Activated CD4-positive, alpha-beta T cell treated with anti-CD3 and anti-CD28 coated beads, Interleukin-2, amount 50 U/mL, for 16 hours (primary cell): ENCODE data around the gene ST13.
"Not testable (repeated sequence)": the region's sequence is repeated elsewhere in the genome, so short reads cannot be mapped to it uniquely, and the experiment has no call there.

Experiments used
- DNase-seq: peaks from one replicate; pipeline ENCODE4 v3.0.0-alpha.2; 2020

Gene ST13

DNA sequence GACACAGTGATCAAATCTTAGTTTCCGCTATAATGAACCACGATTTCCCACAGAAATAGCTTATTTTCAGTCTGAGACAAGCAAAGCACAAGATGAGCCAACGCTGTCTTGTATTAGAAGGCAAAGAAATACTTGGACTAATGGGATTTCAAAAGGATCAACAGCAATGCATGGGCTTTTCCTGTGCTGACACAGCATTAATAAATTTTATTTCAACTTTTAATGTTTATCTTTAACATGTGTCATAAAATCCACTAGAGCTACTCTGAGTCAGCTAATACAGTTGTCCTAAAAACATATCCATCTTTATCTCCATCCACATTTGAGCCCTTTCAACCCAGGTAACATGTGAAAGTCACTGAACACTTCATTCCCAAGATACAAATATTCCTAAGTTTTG lies 21.8 kb downstream of the ST13 start:
- no peak for DNase-seq

DNA sequence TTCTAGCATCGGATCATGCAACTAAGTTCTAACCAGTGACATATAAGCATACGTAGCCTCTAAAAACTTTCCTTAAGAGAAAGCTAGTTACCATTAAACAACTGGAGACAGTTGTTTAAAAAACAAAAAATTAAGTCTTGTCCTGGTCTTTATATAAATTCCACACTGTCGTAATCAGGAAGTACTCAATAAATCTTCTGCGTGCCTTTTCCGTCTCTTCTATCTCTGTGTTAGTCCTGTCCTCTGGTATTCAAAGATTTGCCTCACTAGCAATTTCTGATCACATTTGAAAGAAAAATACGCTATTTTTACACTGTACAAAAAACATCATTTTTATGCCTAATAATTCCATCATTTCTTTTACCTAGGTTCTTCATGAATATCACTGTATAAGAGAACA lies 27.3 kb downstream of the ST13 start:
- no peak for DNase-seq

DNA sequence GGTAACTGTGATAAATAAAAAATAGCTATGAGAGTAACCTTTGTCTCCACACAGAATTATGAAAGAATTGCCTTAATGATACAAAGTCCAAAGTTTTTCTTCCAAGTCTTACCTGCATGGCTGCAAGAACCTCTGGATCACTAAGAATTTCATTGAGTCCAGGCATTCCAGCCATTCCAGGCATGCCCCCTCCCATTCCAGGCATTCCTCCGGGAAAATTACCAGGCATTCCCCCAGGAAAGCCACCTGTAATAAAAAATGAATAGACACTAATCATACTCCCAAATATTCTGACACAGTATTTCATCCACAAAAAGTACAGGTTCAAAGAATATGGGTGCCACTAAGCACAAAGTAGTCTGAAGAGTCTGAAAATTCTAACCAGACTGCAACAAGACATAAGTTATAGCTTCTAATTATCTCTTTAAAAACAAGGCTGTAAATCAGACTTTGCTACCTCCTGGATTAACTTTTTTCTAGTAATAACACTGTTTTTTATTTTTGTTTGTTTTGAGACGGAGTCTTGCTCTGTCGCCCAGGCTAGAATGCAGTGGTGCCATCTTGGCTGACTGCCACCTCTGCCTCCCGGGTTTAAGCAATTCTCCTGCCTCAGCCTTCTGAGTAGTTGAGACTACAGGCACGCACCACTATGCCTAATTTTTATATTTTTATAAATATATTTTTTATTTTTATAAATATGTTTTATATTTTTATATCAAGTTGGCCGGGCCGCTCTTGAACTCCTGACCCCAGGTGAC lies 29.3 kb downstream of the ST13 start:
- no peak for DNase-seq

DNA sequence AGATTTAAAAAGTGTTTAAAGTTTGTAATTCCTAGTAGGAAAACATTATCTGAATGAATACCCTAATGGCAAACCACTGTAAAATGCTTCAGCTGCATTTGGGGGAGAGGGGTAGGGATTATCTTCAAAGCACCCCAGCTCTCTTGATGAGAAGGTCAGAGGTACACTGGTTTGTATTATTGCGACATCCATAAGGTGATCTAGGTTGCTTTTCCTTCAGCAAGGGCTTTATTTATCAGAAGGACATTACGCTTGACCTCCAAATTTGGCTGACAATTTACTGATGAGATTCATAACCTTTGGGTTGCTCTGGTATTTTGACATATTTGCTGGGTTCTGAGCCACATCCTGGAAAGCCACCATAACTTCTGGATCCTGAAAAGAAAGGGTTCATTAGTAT lies 30.1 kb downstream of the ST13 start:
- DNase-seq, result not testable (repeated sequence)

DNA sequence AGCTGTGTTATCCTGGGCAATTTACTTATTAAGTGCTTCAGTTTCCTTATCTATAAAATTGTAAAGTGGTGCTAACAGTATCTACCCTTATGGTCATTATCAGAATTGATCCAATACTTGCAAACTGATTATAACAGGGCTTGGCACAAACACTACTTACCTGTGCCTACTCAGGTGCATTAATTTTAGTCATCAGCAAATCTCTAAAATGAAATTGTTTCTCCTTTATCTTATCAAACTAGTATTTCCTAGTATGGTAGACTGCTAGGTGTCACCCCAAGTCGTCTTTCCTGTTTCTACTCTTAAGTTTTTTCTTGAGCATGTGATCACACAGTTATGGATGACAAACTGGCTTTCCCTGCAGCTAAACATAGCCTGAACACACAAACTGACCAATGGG lies 33.0 kb downstream of the ST13 start:
- DNase-seq, result no peak

DNA sequence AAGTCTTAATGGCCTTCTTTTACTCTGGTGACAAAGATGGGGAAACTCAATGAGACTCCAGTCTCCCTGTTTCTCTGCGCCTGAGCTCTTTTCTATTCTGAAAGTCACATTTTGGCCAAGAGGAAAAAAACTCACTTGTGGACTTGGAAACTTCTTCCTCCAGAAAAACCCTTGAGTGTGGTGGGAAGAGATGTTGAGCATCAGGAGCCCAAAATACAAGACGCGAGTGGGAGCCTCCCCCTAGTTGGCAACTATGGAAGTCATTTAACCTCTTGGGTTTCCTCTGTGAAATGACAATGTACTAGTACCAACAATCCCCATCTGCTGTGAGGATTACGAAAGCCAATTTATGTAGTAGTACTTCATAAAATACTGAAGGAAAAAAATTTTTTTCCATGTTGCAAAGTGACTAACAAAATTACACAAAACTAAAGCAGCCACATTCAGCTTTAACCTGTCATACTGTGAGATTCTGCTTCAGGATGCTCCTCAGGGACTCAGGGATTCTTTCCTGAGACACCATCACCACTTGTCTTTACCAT lies 36.8 kb downstream of the ST13 start:
- peak; percentile 29 for DNase-seq

DNA sequence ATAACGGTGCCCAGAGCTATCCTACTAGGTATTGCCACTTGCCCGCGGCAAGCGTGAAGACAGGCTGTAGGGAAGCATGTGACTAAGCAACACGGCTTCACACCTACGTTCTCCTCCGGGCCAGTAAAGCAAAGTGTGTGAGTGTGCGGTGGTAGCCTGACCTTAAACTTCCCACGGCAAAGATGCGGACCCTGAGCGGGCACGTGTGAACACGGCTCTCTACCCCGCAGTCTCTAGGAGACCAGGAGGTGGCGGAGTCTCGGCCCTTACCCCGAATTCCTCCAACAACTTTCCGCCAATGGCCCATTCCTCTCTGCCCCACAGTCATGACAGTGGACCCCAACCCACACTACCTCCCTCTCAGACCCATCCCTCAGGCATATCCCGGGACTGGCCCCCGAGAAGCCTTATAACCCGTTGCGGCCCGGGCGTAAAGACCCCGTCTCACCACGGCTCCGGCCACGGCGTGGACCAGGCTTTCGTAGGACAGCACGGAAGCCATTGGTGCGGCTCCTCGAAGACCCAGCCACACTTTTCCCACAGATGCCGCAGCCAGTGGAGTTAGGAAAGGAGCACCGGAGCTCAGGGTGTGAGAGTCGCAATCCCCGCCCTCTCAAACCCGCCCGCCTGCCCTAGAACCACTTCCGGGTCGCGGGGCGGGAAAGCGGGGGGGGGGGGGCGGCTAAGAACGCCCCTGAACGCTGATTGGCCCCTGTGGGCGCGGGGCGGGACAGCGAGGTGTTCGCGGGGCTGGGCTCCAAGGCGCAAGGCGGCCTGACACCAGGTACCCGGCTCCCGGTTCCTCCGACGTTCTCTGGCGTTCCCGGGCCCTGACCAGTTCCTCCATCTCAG lies 37.5 kb downstream of the ST13 start, which contains the start of gene SLC25A17:
Gene SLC25A17 (minus strand): TSS at position 600 of the 852 bp plus-strand sequence. CDS start 98 bp downstream, at position 502.
- peak; percentile 89 for DNase-seq

DNA sequence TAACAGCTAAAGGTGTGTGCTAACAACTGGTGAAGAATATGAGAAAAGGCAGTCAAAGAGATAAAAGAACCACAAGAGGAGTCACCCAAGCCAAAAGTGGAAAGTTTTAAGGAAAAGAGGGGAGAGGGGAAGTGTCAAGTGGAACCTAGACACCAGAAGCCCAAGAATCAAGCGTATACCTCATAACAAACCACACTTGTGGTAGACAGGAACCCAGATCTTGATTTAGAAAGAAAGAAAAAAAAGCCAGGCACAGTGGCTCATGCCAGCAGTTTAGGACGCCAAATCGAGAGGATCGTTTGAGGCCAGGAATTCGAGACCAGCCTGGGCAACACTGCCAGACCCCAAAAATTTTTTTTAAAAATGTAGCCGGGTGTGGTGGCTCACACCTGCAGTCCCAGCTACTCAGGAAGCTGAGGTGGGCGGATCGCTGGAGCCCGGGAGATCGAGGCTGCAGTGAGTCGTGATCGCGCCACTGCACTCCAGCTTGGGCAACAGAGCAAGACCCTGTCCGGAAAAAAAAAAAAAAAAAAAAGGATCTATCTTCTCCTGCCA lies 38.2 kb downstream of the ST13 start:
- DNase-seq, result peak; percentile 36

DNA sequence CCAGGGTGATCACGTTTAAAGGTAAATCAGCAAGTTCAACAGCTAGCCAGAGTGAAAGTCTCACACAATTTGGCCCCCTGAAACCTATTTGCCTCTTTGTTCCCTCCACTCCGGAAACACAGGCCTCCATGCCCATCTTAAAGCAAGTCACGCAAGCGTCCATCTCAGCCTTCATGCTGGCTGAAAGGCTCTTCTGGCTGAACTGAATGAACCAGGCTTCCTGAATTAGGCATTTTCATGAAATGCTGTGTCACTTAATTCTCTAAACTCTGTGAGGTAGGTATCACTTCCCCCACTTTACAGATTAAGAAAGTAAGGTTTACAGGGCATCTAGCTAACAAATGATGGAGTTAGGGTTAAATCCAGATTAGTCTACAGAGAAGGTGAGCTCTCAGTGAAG lies 38.7 kb downstream of the ST13 start:
- DNase-seq, result peak; percentile 5

DNA sequence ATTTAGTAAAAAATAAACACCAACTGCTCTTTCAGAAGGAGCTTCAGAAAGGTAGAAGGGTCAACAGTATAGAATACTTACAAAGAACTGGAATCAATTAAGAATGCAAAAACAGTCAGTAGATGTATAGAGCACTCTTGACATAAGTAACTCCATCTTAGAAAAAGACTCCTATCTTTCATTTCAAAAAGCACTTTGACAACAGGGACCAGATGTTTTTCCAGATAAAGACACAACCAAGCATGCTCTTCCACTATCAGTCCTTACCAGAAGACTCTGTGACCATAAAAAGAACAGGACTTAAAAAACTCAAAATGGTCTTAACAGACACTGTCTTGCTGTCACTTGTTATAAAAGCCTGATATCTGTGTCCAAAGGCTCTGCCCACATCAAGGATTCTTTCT lies 42.5 kb downstream of the ST13 start:
- no peak for DNase-seq

DNA sequence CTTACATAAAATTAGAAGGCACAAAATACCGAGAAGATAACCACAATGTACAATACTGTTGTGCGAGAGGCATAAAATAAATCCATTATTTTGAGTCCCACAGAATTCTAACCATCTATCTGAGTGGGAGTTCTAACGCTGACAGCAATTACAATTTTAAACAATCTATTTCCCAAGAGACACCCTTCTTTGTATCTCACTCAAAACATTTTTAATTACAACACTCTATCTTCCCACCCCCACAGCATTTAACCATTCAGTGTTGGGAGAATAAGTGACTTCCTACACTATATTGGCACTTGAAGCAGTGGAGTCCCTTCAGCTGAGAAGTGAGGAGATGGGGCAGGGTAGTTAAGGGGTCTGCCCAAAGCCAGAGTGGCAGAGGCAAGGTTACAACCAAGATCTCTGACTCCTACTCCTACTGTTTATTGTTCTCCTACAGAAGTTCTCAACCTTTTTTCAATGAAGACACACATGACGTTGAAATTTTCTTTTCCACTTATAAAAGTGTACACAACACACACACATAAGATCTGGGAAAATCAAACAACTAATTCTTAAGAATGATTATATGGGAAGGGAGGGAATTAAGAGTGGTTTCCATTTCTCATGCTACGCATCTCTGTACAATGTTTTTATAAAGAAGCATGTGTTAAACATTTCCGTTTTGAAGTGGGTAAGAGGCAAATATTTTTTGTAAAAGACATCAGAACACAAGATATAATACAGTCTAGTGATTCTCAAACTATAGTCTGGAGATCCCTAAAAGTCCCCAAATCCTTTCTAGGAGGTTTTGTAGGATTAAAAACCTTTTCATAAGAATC lies 48.2 kb downstream of the ST13 start:
- DNase-seq, result no peak

DNA sequence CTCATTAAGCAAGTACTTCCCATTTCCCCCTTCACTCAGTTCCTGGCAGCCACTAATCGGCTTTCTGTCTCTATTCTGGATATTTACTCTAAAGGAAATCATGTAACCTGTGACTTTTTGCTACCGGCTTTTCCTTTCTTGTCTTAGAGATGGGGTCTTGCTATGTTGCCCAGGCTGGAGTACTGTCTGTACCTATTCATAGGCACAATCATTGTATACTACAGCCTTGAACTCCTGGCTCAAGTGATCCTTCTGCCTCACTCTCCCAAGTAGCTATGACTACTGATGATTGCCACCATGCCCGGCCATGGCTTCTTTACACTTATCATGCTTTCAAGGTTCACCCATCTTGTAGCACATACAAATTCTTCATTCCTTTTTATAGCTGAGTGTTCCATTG lies 49.7 kb downstream of the ST13 start:
- DNase-seq, result no peak

DNA sequence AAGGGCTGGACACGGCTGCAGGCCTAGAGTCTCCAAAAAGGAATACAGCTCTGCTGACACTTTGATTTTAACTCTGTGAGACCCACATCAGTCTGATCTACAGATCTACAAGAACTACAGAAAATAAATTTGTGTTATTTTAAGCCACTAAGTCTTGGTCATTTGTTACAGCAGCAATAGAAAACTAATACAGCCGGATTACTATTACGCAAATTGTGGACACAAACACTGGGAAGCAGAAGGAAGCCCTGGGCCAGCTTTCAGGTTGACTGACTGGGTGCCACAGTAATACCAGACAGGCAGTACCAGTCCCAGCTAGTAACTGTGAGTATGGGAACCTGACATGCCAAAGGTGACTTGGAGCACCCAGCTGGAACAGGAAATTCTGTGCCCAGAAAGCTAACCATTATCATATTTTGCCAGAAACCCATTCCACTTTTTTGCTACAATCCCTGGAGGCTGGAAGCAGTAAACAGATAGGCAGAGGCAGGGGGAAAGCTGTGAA lies 50.7 kb downstream of the ST13 start:
- DNase-seq, result no peak

DNA sequence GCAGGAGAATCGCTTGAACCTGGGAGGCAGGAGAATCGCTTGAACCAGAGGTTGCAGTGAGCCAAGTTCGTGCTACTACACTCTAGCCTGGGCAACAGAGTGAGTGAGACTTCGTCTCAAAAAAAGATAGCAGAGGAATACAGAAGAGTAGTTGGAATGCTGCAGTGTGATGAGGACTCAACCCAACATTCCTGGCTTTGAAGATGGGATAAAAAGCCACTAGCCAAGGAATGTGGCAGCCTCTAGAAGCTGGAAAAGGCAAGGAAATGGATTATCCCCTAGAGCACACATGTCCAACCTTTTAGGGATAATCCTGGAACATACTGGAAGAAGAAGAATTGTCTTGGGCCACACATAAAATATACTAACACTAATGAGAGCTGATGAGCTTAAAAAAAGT lies 51.2 kb downstream of the ST13 start:
- no peak for DNase-seq

DNA sequence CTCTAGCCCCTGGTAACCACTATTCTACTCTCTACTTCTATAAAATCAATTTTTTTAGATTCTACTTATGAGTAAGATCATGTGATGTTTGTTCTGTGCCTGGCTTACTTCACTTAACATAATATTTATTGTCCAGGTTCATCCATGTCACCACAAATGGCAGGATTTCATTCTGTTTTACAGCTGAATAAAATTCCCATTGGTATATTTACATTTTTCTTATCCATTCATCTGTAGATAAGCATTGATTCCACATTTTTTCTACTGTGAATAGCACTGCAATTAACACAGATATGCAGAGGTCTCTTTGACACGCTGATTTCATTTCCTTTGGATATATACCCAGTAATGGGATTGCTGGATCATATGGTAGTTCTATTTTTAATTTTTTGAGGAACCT lies 53.1 kb downstream of the ST13 start:
- DNase-seq, result no peak

DNA sequence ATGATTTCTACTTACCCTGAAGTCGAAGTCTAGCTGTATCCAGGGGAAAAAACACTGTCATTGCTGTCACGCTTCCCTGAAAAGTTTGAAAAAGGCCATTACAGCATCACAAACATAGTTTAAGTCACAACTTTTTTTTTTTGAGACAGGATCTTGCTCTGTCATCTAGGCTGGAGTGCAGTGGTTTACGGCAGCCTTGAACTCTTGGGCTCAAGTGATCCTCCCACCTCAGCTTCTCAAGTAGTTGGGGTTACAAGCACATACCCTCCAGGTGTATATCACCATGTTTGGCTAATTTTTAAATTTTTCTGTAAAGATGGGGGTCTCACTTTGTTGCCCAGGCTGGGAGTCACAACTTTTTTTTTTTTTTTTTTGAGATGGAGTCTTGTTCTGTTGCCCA lies 57.4 kb downstream of the ST13 start:
- no peak for DNase-seq

DNA sequence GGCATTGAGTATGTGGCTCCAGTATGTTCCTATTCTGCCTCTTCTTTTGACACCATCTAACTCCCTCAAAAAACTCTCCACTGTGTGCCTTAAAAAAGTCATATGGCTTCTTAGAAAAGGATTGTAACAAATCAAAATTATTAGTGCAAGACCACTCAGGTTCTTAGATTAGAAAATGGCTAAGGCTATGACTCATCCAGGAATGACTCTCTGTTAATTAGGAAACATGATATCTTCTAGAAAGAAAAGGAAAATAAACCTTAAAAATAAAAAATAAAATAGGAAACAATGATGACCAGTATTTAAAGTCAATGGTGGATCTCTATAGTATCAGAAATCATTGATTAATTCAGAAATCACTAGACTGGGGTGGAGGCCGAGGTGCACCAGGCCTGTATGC lies 59.0 kb downstream of the ST13 start:
- DNase-seq, result no peak

DNA sequence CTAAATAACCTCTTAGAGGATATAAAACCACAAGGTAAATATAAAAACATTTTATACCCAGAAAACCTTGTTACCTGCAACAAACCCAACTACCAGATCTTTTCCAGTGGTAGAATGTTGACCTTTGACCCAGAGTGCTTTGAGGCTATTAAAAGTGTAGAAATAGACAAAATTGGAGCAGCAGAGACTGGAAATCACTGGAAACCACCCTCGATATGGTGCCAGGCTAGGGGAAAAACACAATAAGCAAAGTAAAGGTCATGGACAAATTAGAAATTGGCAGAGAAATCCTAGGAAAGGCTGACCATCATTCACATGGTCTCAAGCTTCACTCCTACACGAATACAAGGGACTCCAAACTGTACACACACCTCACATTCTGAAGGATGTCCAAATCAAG lies 64.0 kb downstream of the ST13 start:
- no peak for DNase-seq

DNA sequence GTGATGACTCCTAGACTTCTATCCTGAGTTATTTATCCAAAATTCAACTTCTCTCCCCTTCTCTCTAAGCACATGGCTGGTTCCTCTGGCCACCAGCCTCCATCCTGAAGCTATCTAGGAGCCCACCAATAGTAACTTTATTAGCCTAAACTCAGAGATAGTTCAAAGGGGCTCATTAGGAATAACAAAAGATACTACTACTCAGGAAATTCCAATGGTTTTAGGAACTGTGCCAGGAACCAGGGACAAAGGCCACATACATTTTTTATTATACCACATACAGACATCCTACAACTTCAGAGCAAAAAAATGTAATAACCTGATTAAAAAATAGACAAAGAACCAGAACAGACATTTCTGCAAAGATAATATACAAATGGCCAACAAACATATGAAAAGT lies 65.2 kb downstream of the ST13 start:
- no peak for DNase-seq

DNA sequence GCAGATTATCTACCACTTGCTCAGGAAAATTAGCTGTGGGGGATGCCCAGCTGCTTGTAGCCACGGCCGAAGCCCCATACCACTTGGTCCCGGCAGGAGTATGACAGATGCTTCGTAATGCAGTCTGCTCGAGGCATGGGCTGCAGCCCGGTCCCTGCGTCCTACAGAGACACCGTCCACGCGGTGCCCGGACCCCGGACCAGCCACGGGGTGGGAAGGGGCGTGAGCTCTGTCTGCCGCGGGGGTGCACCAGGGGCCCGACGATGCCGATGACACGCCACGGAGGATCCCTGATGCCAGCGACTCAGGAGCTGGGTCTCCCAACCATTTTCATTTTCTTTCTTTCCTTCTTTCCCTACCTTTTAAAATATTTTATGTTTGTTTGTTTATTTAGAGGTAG lies 67.3 kb downstream of the ST13 start:
- DNase-seq, result no peak

DNA sequence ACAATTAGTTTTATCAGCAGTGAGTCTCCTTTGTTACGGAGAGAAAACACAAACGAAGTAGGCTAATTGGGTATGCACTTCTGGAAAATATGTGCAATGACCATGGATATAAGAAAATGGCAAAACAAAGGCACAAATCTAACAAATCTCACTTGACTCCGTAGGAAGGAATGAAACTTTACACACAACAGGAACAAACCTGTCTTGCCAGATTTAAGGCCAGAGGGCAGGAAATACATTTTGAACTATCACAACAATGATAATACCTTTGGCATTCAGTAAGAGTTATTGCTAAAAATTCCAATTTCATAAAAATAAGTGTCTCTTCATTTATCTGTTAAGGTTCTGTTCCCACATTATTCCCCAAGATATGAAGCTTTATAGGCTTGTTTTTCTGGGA lies 73.9 kb downstream of the ST13 start:
- DNase-seq, result no peak

DNA sequence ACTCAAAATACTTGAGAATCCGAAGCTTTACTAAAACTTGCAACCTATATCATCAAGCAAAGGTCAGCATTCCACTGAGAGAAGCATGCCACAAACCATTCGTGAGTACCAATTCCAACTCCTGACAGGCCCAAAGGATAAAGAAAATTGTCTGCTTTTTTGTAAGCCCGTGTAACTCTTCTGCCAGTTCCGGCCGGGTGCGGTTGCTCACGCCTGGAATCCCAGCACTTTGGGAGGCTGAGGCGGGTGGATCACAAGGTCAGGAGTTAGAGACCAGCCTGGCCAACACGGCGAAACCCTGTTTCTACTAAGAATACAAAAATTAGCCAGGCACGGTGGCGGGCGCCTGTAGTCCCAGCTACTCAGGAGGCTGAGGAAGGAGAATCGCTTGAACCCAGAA lies 74.7 kb downstream of the ST13 start:
- DNase-seq, result not testable (repeated sequence)
